Activated naive CD4-positive, alpha-beta T cell treated with anti-CD3 and anti-CD28 coated beads for 36 hours (primary cell): Measurements from ENCODE around the gene RAB11FIP4. TPM values are rescaled to one million over a fixed set of nuclear protein-coding genes. Genes with fewer than 3 reads are reported as not detected.
A peak's percentile ranks its signal among the peaks of the same experiment; 100 is the strongest.

ENCODE experiments used
- CTCF ChIA-PET: fragments of 350-600 bp; sonication (Branson Sonifier 250); formaldehyde crosslinking; loops from one replicate; lab custom pipeline; 2021; ENCODE audit warnings: antibody characterized with exemption; lab: Charles Lee
- DNase-seq: peaks from one replicate; pipeline ENCODE4 v3.0.0-alpha.2; 2020
- H3K27ac Mint-ChIP-seq: one replicate; pipeline ENCODE4 v1.8.0; 2021; ENCODE audit warnings: mild to moderate bottlenecking, mixed read lengths
- H3K27me3 Mint-ChIP-seq: one replicate; pipeline ENCODE4 v1.8.0; 2021; ENCODE audit warnings: low read depth, mixed read lengths
- H3K36me3 Mint-ChIP-seq: one replicate; pipeline ENCODE4 v1.8.0; 2021; ENCODE audit warnings: low read depth, mixed read lengths
- H3K4me1 Mint-ChIP-seq: one replicate; pipeline ENCODE4 v1.8.0; 2021; ENCODE audit warnings: low read depth, mixed read lengths
- H3K4me3 Mint-ChIP-seq: one replicate; pipeline ENCODE4 v1.8.0; 2021; ENCODE audit warnings: mild to moderate bottlenecking, moderate library complexity, mixed read lengths
- H3K9me3 Mint-ChIP-seq: one replicate; pipeline ENCODE4 v1.8.0; 2021; ENCODE audit warnings: mixed read lengths
- intact Hi-C: fragments of 100-400 bp; cut with micrococcal nuclease; formaldehyde crosslinking; loops from one replicate; pipeline ENCODE4 v1.15.1; 2023
- total RNA-seq, 2 experiments: library from RNA; stranded (reverse); gene quantifications; one replicate each; pipeline ENCODE4 v1.2.3, GENCODE V29; 2021

The RAB11FIP4 gene
- total RNA-seq, 2 experiments from 2014 or later = 31.3 to 33.1 TPM

- no peak overlapping the region for H3K4me3 Mint-ChIP-seq
- CTCF ChIA-PET = interaction anchor here (0.6 to 2.6 kb wide), 20 partner anchors 9 to 468 kb away, joined by 3 to 16 read pairs (median 3); no protein-coding TSS in a partner anchor
- peaks cover 35% of the 10 kb centered on the region for H3K27me3 Mint-ChIP-seq
- intact Hi-C loops = loop anchor here (1.0 kb wide), 2 partner anchors 136 to 453 kb away; no protein-coding TSS in a partner anchor
- peak; percentile 51 for DNase-seq
- H3K36me3 Mint-ChIP-seq = no peaks in the 10 kb centered on the region
- peaks cover 3% of the 10 kb centered on the region for H3K4me1 Mint-ChIP-seq
- no peak overlapping the region for H3K27ac Mint-ChIP-seq
- H3K9me3 Mint-ChIP-seq = no peaks in the 10 kb centered on the region
These were observed 2.5 kb upstream of the RAB11FIP4 start for GRCh38 chr17:31388770-31389656.

DNA sequence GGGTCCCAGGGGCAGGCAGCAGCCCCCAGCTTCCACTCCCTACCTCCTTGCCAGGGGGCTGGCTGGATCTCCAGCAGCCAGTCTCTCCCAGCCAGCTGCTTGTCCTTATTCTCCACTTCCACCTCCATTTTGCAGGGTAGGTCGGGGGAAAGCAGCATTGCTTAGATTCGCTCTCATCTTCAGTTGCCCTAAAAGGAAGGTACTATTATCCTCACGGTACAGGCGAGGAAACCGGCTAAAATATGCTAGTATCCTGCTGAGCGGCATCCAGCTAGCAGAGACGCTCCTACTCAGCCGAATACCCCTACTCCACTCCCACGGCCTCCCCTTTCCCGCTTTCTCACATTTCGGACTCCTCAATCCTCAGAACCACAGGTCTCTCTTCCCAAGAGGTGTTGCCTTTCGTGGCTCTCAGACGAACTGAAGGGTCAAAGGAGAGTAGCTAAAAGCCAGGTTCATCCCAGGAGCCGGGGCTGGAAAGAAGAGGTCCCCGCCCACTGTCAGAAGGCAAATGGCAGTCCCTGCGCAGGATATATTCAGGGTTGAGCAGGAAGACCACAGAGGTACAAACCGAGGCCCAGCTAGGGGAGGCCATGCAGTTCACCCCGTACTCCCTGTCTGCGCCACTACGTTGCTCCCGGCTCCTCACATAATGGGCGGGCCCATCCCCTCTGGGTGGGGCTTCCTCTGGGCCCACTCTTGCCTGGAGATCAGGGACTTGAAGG lies 1.7 kb upstream of the RAB11FIP4 start:
- Mint-ChIP-seq H3K36me3 (no peaks in the 10 kb centered on the region), H3K4me1 (peaks cover 3% of the 10 kb centered on the region), H3K4me3 (peak overlapping the region; percentile 44), H3K27me3 (peaks cover 40% of the 10 kb centered on the region), H3K9me3 (no peaks in the 10 kb centered on the region), H3K27ac (no peak overlapping the region)
- intact Hi-C loops = loop anchor here (1.0 kb wide), 2 partner anchors 135 to 452 kb away; no protein-coding TSS in a partner anchor
- CTCF ChIA-PET = interaction anchor here (0.6 to 2.6 kb wide), 18 partner anchors 8 to 467 kb away, joined by 3 to 16 read pairs (median 3); no protein-coding TSS in a partner anchor
- no peak for DNase-seq

- peaks cover 3% of the 10 kb centered on the region for H3K4me1 Mint-ChIP-seq
- peaks cover 43% of the 10 kb centered on the region for H3K27me3 Mint-ChIP-seq
- no peak for DNase-seq
- H3K4me3 Mint-ChIP-seq = peak overlapping the region; percentile 44
- no peaks in the 10 kb centered on the region for H3K36me3 Mint-ChIP-seq
- H3K27ac Mint-ChIP-seq = no peak overlapping the region
- CTCF ChIA-PET = interaction anchor here (1.2 to 2.6 kb wide), 5 partner anchors 15 to 144 kb away, joined by 5 to 16 read pairs (median 7); no protein-coding TSS in a partner anchor
- H3K9me3 Mint-ChIP-seq = no peaks in the 10 kb centered on the region
- intact Hi-C loops = no loop called here
These were observed 1.1 kb upstream of the RAB11FIP4 start for GRCh38 chr17:31390426-31390747.

- peak overlapping the region; percentile 59 for H3K4me3 Mint-ChIP-seq
- CTCF ChIA-PET = interaction anchor here (2.6 kb wide), 1 partner anchor 134 kb away, joined by 16 read pairs; no protein-coding TSS in a partner anchor
- peaks cover 44% of the 10 kb centered on the region for H3K27me3 Mint-ChIP-seq
- no peak overlapping the region for H3K27ac Mint-ChIP-seq
- H3K4me1 Mint-ChIP-seq = peaks cover 3% of the 10 kb centered on the region
- no peaks in the 10 kb centered on the region for H3K36me3 Mint-ChIP-seq
- intact Hi-C loops = no loop called here
- H3K9me3 Mint-ChIP-seq = no peaks in the 10 kb centered on the region
- DNase-seq = no peak
These were observed 553 bp upstream of the RAB11FIP4 start for GRCh38 chr17:31390748-31391495.

GRCh38 chr17:31392002-31392855 lies 754 bp downstream of the RAB11FIP4 start:
- H3K4me3 Mint-ChIP-seq = peak overlapping the region; percentile 70
- intact Hi-C loops = no loop called here
- H3K27me3 Mint-ChIP-seq = peaks cover 50% of the 10 kb centered on the region
- no peaks in the 10 kb centered on the region for H3K36me3 Mint-ChIP-seq
- H3K9me3 Mint-ChIP-seq = no peaks in the 10 kb centered on the region
- CTCF ChIA-PET = interaction anchor here (0.6 kb wide), 2 partner anchors 51 to 336 kb away, joined by 3 read pairs; no protein-coding TSS in a partner anchor
- DNase-seq = no peak
- H3K4me1 Mint-ChIP-seq = peaks cover 3% of the 10 kb centered on the region
- no peak overlapping the region for H3K27ac Mint-ChIP-seq

- H3K27ac Mint-ChIP-seq = no peak overlapping the region
- H3K36me3 Mint-ChIP-seq = no peaks in the 10 kb centered on the region
- DNase-seq = no peak
- CTCF ChIA-PET = interaction anchor here (0.6 kb wide), 2 partner anchors 20 to 335 kb away, joined by 3 read pairs; no protein-coding TSS in a partner anchor
- intact Hi-C loops = no loop called here
- H3K4me3 Mint-ChIP-seq = peak overlapping the region; percentile 70
- no peaks in the 10 kb centered on the region for H3K9me3 Mint-ChIP-seq
- H3K27me3 Mint-ChIP-seq = peaks cover 50% of the 10 kb centered on the region
- H3K4me1 Mint-ChIP-seq = peaks cover 3% of the 10 kb centered on the region
These were observed 1.6 kb downstream of the RAB11FIP4 start for GRCh38 chr17:31392856-31393748.

GRCh38 chr17:31393749-31394146 lies 2.3 kb downstream of the RAB11FIP4 start:
- Mint-ChIP-seq H3K27ac (no peak overlapping the region), H3K27me3 (peaks cover 51% of the 10 kb centered on the region), H3K4me1 (peaks cover 3% of the 10 kb centered on the region), H3K9me3 (no peaks in the 10 kb centered on the region), H3K36me3 (no peaks in the 10 kb centered on the region), H3K4me3 (no peak overlapping the region)
- CTCF ChIA-PET = no interaction called here
- DNase-seq = no peak
- intact Hi-C loops = no loop called here

- DNase-seq = peak; percentile 75
- H3K36me3 Mint-ChIP-seq = no peaks in the 10 kb centered on the region
- no peaks in the 10 kb centered on the region for H3K9me3 Mint-ChIP-seq
- CTCF ChIA-PET = no interaction called here
- H3K27ac Mint-ChIP-seq = no peak overlapping the region
- peaks cover 49% of the 10 kb centered on the region for H3K27me3 Mint-ChIP-seq
- peaks cover 3% of the 10 kb centered on the region for H3K4me1 Mint-ChIP-seq
- intact Hi-C loops = no loop called here
- no peak overlapping the region for H3K4me3 Mint-ChIP-seq
These were observed 3.1 kb downstream of the RAB11FIP4 start for GRCh38 chr17:31394544-31394943.

DNA sequence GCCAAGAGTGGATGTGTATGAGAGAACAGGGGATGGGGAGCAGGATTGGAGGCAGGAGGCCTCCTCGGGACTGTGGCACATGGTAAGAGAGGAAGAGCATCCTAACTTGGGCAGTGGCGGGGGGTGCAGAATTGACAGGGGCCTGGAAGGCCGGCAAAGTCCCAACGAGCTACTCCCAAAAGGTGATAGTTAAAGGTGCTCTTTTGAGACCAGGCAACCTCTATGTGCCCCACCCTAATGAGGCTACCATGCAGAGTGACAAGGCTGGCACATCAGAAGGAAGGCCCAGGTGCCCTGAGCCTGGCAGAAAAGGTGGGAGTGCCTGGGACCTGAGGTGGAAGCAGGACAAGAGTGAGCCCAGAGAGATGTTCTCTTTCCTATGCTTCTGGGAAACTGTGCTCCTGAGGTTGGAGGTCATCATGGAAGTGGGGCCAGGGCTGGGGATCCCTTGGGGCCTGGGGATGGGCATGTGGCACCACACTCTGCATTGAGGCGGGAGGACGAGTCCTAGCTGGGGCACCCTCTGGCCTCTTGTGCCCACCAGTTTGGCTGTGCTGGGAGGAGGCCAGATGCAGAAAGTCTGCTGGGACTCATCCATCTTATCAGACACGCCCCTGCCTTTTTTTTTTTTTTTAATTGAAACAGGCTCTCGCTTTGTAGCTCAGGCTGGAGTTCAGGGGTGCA lies 5.9 kb downstream of the RAB11FIP4 start:
- Mint-ChIP-seq H3K36me3 (no peaks in the 10 kb centered on the region), H3K27me3 (peaks cover 31% of the 10 kb centered on the region), H3K4me1 (peaks cover 2% of the 10 kb centered on the region), H3K4me3 (no peak overlapping the region), H3K27ac (no peak overlapping the region), H3K9me3 (no peaks in the 10 kb centered on the region)
- intact Hi-C loops = no loop called here
- DNase-seq = no peak
- CTCF ChIA-PET = interaction anchor here (1.0 kb wide), 1 partner anchor 8 kb away, joined by 3 read pairs; no protein-coding TSS in a partner anchor
